Measurements from ENCODE around the gene MLLT6.

MLLT6 gene

GRCh38 chr17:38660097-38661025 lies 44.7 kb upstream of the MLLT6 start:
- no peak overlapping the region for H3K4me3 Mint-ChIP-seq
- DNase-seq: no peak
- H3K4me1 Mint-ChIP-seq: peaks cover 59% of the 10 kb centered on the region
- peak overlapping the region; percentile 75 for H3K27ac Mint-ChIP-seq
- H3K36me3 Mint-ChIP-seq (ENCODE audit: low read depth): no peaks in the 10 kb centered on the region
- peaks cover 17% of the 10 kb centered on the region for H3K27me3 Mint-ChIP-seq (ENCODE audit: low read depth, poor library complexity)
- no peak for TF ChIP-seq CTCF (IDR thresholded peaks at IDR 0.05)
- no peaks in the 10 kb centered on the region for H3K9me3 Mint-ChIP-seq

GRCh38 chr17:38663125-38663751 lies 41.8 kb upstream of the MLLT6 start:
- no peaks in the 10 kb centered on the region for H3K36me3 Mint-ChIP-seq (ENCODE audit: low read depth)
- DNase-seq: peak; percentile 82
- TF ChIP-seq CTCF (IDR thresholded peaks at IDR 0.05): peak; percentile 88
- H3K27ac Mint-ChIP-seq: no peak overlapping the region
- H3K4me1 Mint-ChIP-seq: peaks cover 45% of the 10 kb centered on the region
- no peak overlapping the region for H3K4me3 Mint-ChIP-seq
- peaks cover 22% of the 10 kb centered on the region for H3K27me3 Mint-ChIP-seq (ENCODE audit: low read depth, poor library complexity)
- H3K9me3 Mint-ChIP-seq: no peaks in the 10 kb centered on the region

- H3K27ac Mint-ChIP-seq: no peak overlapping the region
- peaks cover 30% of the 10 kb centered on the region for H3K27me3 Mint-ChIP-seq (ENCODE audit: low read depth, poor library complexity)
- H3K4me1 Mint-ChIP-seq: peaks cover 46% of the 10 kb centered on the region
- no peak for TF ChIP-seq CTCF (IDR thresholded peaks at IDR 0.05)
- H3K9me3 Mint-ChIP-seq: no peaks in the 10 kb centered on the region
- H3K4me3 Mint-ChIP-seq: no peak overlapping the region
- no peak for DNase-seq
- H3K36me3 Mint-ChIP-seq (ENCODE audit: low read depth): no peaks in the 10 kb centered on the region
These were observed 41.0 kb upstream of the MLLT6 start for GRCh38 chr17:38663964-38664644.

GRCh38 chr17:38667099-38667786 lies 37.8 kb upstream of the MLLT6 start:
- Mint-ChIP-seq H3K27me3 (ENCODE audit: low read depth, poor library complexity) (peaks cover 62% of the 10 kb centered on the region), H3K9me3 (no peaks in the 10 kb centered on the region), H3K4me3 (no peak overlapping the region), H3K36me3 (ENCODE audit: low read depth) (no peaks in the 10 kb centered on the region), H3K27ac (no peak overlapping the region), H3K4me1 (peaks cover 63% of the 10 kb centered on the region)
- peak; percentile 78 for DNase-seq
- TF ChIP-seq CTCF (IDR thresholded peaks at IDR 0.05): peak; percentile 100

GRCh38 chr17:38667787-38668122 lies 37.3 kb upstream of the MLLT6 start:
- Mint-ChIP-seq H3K27ac (no peak overlapping the region), H3K4me3 (no peak overlapping the region), H3K27me3 (ENCODE audit: low read depth, poor library complexity) (peaks cover 67% of the 10 kb centered on the region)

More at GRCh38 chr17:38667787-38668122, 37.3 kb upstream of the MLLT6 start:
- TF ChIP-seq CTCF (IDR thresholded peaks at IDR 0.05): peak; percentile 26
- no peaks in the 10 kb centered on the region for H3K9me3 Mint-ChIP-seq
- H3K36me3 Mint-ChIP-seq (ENCODE audit: low read depth): no peaks in the 10 kb centered on the region
- peaks cover 68% of the 10 kb centered on the region for H3K4me1 Mint-ChIP-seq
- no peak for DNase-seq
